PC-9 (cell line): ENCODE results near the gene RGS7. TPM values are rescaled to one million over a fixed set of nuclear protein-coding genes. Genes with fewer than 3 reads are reported as not detected.

ENCODE experiments used
- BruUV-seq: library from RNA; stranded (reverse); fragments of 400-500 nt; replicated peaks from 2 replicates; lab custom pipeline; 2021; lab: Mats Ljungman, UMichigan
- CTCF ChIA-PET: fragments of 300-600 bp; sonication (Branson Sonifier 250); formaldehyde crosslinking; loops from one replicate; lab custom pipeline; 2022; ENCODE audit warnings: antibody characterized with exemption; lab: Charles Lee
- POLR2A ChIA-PET: fragments of 300-600 bp; sonication (Branson Sonifier 250); formaldehyde crosslinking; loops from one replicate; lab custom pipeline; 2022; ENCODE audit warnings: antibody characterized with exemption; ENCODE audit not compliant: unreplicated experiment; lab: Charles Lee
- DNase-seq, 2 experiments: peaks; one replicate each; pipeline versions ENCODE4 v3.0.0 to v3.0.0-alpha.2; 2015 to 2022; ENCODE audit warnings: mixed read lengths in 1 of 2
- H2AFZ ChIP-seq: fragments of 200-600 bp; sonication (generic); 2 replicates; pipeline ENCODE4 v1.8.1; 2017; ENCODE audit warnings: antibody characterized with exemption
- H3F3A ChIP-seq: fragments of 200-600 bp; sonication (generic); 2 replicates; pipeline ENCODE4 v1.8.1; 2017; ENCODE audit warnings: antibody characterized with exemption, mild to moderate bottlenecking, low read depth; ENCODE audit not compliant: insufficient read depth
- H3K27ac ChIP-seq: fragments of 200-600 bp; sonication (generic); 2 replicates; pipeline ENCODE4 v1.6.1; 2016; ENCODE audit warnings: mixed run types
- H3K27me3 ChIP-seq: fragments of 200-600 bp; sonication (generic); 2 replicates; pipeline ENCODE4 v1.6.1; 2016; ENCODE audit warnings: low read depth, mixed run types; ENCODE audit not compliant: insufficient read depth
- H3K36me3 ChIP-seq: fragments of 200-600 bp; sonication (generic); 2 replicates; pipeline ENCODE4 v1.6.1; 2016; ENCODE audit warnings: low read depth, mixed run types
- H3K4me1 ChIP-seq: fragments of 200-600 bp; sonication (generic); replicated peaks from 2 replicates; pipeline ENCODE4 v1.6.1; 2016; ENCODE audit warnings: mixed run types; ENCODE audit not compliant: insufficient read depth
- H3K4me2 ChIP-seq: fragments of 200-600 bp; sonication (generic); 2 replicates; pipeline ENCODE4 v1.6.1; 2017; ENCODE audit warnings: mixed run types
- H3K4me3 ChIP-seq: fragments of 200-600 bp; sonication (generic); 2 replicates; pipeline ENCODE4 v1.6.1; 2016; ENCODE audit warnings: mixed run types
- H3K79me2 ChIP-seq: fragments of 200-600 bp; sonication (generic); 2 replicates; pipeline ENCODE4 v1.6.1; 2017; ENCODE audit warnings: low read depth, mixed run types
- H3K9me2 ChIP-seq: fragments of 200-600 bp; sonication (generic); 2 replicates; pipeline ENCODE4 v1.8.1; 2017; ENCODE audit warnings: mild to moderate bottlenecking; ENCODE audit not compliant: insufficient read depth
- H3K9me3 ChIP-seq: fragments of 200-600 bp; sonication (generic); 2 replicates; pipeline ENCODE4 v1.8.1; 2016; ENCODE audit warnings: low read depth; ENCODE audit not compliant: insufficient read depth
- H4K20me1 ChIP-seq: fragments of 200-600 bp; sonication (generic); 2 replicates; pipeline ENCODE4 v1.8.1; 2017; ENCODE audit not compliant: insufficient read depth
- EZH2 ChIP-seq: fragments of 200-600 bp; sonication (generic); IDR thresholded peaks from 2 replicates; pipeline ENCODE4 v1.8.0; 2017; ENCODE audit warnings: antibody characterized with exemption, low read depth
- intact Hi-C: fragments of 100-400 bp; cut with micrococcal nuclease; formaldehyde crosslinking; loops from one replicate; pipeline ENCODE4 v1.10.0; 2022; ENCODE audit not compliant: unreplicated experiment
- total RNA-seq: library from RNA; stranded (reverse); gene quantifications from 2 replicates; pipeline ENCODE4 v1.2.3, GENCODE V29; 2021
- TF ChIP-seq, protein P1 (sequence below): fragments of 200-600 bp; sonication (generic); conservative IDR thresholded peaks from 2 replicates; pipeline ENCODE4 v1.6.1; 2017; ENCODE audit warnings: mixed run types, antibody characterized with exemption, mild to moderate bottlenecking, moderate library complexity

Gene RGS7
- total RNA-seq, 1 experiment from 2014 or later = 5.8 TPM

DNA sequence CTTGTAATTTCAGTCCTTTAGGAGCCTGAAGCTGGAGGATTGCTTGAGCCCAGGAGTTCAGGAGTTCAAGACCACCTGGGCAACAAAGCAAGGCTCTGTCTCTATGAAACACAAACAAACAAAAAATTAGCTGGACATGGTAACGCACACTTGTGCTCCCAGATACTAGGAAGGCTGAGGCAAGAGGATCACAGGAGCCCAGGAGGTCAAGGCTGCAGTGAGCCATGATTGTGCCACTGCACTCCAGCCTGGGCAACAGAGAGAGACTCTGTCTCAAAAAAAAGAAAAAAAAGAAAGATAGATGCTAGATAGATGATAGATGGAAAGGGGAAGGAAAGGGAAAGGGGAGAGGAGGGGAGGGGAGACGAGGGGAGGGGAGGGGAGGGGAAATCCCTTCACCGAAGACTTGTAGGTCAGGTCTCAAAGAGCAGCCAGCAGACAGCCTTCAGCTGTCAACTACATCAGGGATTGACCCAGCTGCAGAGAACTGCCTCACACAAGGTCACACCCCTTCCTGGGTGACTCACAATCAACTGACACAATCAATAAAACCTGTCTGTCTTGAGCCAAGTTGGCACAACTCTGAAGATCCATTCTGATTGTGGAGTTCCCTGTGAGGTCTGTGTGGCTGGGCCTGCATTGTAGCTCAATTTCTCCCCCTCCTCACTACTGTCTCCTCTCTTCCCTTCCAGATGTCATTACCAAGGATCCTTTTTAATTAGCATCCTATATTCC is 200.6 kb downstream of the RGS7 start:
- BruUV-seq = no TSS peak
- Histone ChIP-seq H3K4me2 (no peak overlapping the region), H2AFZ (no peak overlapping the region), H3K9me2 (no peaks in the 10 kb centered on the region), H3K4me3 (no peak overlapping the region), H3K9me3 (no peaks in the 10 kb centered on the region), H3F3A (no peaks in the 10 kb centered on the region), H3K27ac (no peak overlapping the region), H4K20me1 (no peaks in the 10 kb centered on the region), H3K36me3 (no peaks in the 10 kb centered on the region), H3K4me1 (no peaks in the 10 kb centered on the region), H3K79me2 (no peaks in the 10 kb centered on the region), H3K27me3 (no peaks in the 10 kb centered on the region)
- no peak for DNase-seq
- CTCF ChIA-PET = no interaction called here
- TF ChIP-seq, protein P1, sequence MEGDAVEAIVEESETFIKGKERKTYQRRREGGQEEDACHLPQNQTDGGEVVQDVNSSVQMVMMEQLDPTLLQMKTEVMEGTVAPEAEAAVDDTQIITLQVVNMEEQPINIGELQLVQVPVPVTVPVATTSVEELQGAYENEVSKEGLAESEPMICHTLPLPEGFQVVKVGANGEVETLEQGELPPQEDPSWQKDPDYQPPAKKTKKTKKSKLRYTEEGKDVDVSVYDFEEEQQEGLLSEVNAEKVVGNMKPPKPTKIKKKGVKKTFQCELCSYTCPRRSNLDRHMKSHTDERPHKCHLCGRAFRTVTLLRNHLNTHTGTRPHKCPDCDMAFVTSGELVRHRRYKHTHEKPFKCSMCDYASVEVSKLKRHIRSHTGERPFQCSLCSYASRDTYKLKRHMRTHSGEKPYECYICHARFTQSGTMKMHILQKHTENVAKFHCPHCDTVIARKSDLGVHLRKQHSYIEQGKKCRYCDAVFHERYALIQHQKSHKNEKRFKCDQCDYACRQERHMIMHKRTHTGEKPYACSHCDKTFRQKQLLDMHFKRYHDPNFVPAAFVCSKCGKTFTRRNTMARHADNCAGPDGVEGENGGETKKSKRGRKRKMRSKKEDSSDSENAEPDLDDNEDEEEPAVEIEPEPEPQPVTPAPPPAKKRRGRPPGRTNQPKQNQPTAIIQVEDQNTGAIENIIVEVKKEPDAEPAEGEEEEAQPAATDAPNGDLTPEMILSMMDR = no peak
- no peak for TF ChIP-seq EZH2
- intact Hi-C loops = no loop called here
- POLR2A ChIA-PET = no interaction called here

DNA sequence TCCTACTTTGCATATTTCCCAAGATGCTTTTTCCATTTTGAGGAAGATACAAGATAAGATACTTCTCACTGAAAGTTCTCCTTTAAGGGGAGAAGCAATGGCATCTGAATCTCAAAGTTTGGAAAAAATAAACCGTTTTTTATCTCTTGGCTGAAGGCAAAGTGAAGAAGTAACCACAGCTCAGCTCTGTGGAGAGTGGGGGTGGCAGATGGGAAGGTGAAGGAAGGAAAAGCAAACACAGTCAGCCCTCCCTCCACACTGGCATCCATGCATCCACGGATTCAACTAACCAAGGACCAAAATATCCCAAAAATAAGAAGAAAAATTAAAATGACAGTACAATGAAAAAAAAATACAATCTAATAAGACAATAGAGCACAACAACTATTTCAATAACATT is 211.1 kb downstream of the RGS7 start:
- intact Hi-C loops = no loop called here
- Histone ChIP-seq H3K4me1 (no peaks in the 10 kb centered on the region), H3K27me3 (peaks cover 6% of the 10 kb centered on the region; the same call in 1 of the 2 replicates), H3K9me2 (no peaks in the 10 kb centered on the region), H3F3A (no peaks in the 10 kb centered on the region), H4K20me1 (no peaks in the 10 kb centered on the region), H3K4me3 (no peak overlapping the region), H2AFZ (no peak overlapping the region), H3K9me3 (no peaks in the 10 kb centered on the region), H3K27ac (no peak overlapping the region), H3K4me2 (no peak overlapping the region), H3K79me2 (no peaks in the 10 kb centered on the region), H3K36me3 (no peaks in the 10 kb centered on the region)
- CTCF ChIA-PET = no interaction called here
- TF ChIP-seq, protein P1 = no peak
- no peak for TF ChIP-seq EZH2
- DNase-seq = no peak
- POLR2A ChIA-PET = no interaction called here
- no TSS peak for BruUV-seq

DNA sequence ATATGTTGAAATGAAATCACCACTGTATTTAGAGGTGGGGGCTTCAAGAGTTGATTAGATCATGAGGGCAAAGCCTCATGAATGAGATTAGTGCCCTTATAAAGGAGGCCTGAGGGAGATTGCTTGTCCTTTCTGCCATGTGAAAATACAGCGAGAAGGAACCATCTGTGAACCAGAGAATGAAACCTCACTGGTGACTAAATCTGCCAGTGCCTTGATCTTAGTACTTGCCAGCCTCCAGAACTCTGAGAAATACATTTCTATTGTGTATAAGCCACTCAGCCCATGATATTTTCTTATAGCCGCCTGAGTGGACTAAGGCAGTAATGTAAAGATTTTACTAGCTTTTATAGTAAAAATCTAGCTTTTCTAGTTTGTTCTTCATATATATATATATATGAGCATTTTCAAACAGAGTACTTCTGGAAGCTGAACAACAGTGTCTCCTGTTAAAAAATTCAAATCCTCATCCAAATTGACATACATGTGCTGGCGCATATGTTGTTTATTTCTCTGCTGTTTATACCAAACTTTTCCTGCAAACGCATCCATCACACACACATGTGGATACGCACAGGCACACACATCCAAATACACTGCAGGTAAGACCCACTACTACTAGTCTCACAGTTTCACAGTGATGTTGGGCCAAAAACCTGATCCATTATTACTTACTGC is 213.1 kb downstream of the RGS7 start:
- H3K27ac ChIP-seq = no peak overlapping the region
- H3K4me2 ChIP-seq = no peak overlapping the region
- no peak overlapping the region for H3K4me3 ChIP-seq

More for the DNA sequence above, 213.1 kb downstream of the RGS7 start:
- Histone ChIP-seq H3K79me2 (no peaks in the 10 kb centered on the region), H3K9me3 (no peaks in the 10 kb centered on the region), H4K20me1 (no peaks in the 10 kb centered on the region), H3F3A (no peaks in the 10 kb centered on the region), H3K9me2 (no peaks in the 10 kb centered on the region), H2AFZ (no peak overlapping the region), H3K36me3 (no peaks in the 10 kb centered on the region), H3K4me1 (no peaks in the 10 kb centered on the region), H3K27me3 (peaks cover 6% of the 10 kb centered on the region; the same call in 1 of the 2 replicates)
- TF ChIP-seq EZH2 = no peak
- TF ChIP-seq, protein P1 = no peak
- ChIA-PET POLR2A (no interaction called here), CTCF (no interaction called here)
- no TSS peak for BruUV-seq
- intact Hi-C loops = no loop called here
- no peak for DNase-seq
